ENCODE data around the gene RPP40.

Gene RPP40

GRCh38 chr6:5004373-5005037 lies 668 bp upstream of the RPP40 start:
- H3K27me3 ChIP-seq (ENCODE audit: control insufficient read depth in 1 of 2, insufficient read depth in 1 of 2, low read length in 2 of 2), result no peaks in the 10 kb centered on the region
- no peak overlapping the region for H2BK12ac ChIP-seq (ENCODE audit: low read length in 2 of 2)
- H3K9me3 ChIP-seq (ENCODE audit: control insufficient read depth, low read length), result no peaks in the 10 kb centered on the region
- no peak overlapping the region for H2BK5ac ChIP-seq (ENCODE audit: low read depth, low read length, poor library complexity, severe bottlenecking)
- peak overlapping the region; percentile 83 for H2BK120ac ChIP-seq (ENCODE audit: low read depth, low read length)
- peak overlapping the region; percentile 80 for H2BK15ac ChIP-seq (ENCODE audit: low read depth, poor library complexity, severe bottlenecking)
- H2AFZ ChIP-seq (ENCODE audit: low read depth, low read length), result peak overlapping the region; percentile 60
- peak overlapping the region; percentile 60 to 88 for H3K4ac ChIP-seq (ENCODE audit: low read depth in 1 of 2, low read length in 2 of 2)
- peaks cover 5% of the 10 kb centered on the region for H3K79me1 ChIP-seq (replicated peaks; ENCODE audit: low read length, poor library complexity, severe bottlenecking)
- H4K91ac ChIP-seq (ENCODE audit: low read length), result peak overlapping the region; percentile 82
- 62% methylated on average over 11 of the region's 12 CpGs for WGBS
- peak overlapping the region; percentile 68 to 93 for H3K4me3 ChIP-seq (ENCODE audit: insufficient read depth in 1 of 2, low read depth in 1 of 2, low read length in 2 of 2)
- H3K27ac ChIP-seq (ENCODE audit: low read length, poor library complexity, severe bottlenecking), result peak overlapping the region; percentile 87
- H3K23ac ChIP-seq (ENCODE audit: low read length in 2 of 2), result no peak overlapping the region
- DNase-seq, result no peak
- H3K14ac ChIP-seq (ENCODE audit: low read length in 2 of 2), result peak overlapping the region in 1 of 2 experiments; percentile 19
- peak overlapping the region; percentile 72 to 75 for H3K18ac ChIP-seq (ENCODE audit: low read depth in 1 of 2, low read length in 2 of 2)
- no peak overlapping the region for H2AK5ac ChIP-seq (ENCODE audit: low read length, severe bottlenecking)
- H3K9ac ChIP-seq (ENCODE audit: low read length), result peak overlapping the region; percentile 97
- peak overlapping the region; percentile 59 for H4K8ac ChIP-seq (ENCODE audit: low read length)
- peak overlapping the region; percentile 61 for H3K4me2 ChIP-seq (ENCODE audit: low read length, poor library complexity, severe bottlenecking)
- H3K36me3 ChIP-seq (ENCODE audit: control insufficient read depth in 1 of 2, insufficient read depth in 2 of 2, low read depth in 1 of 2, low read length in 2 of 2), result peaks cover 7 to 23% of the 10 kb centered on the region in 2 experiments
- H3K4me1 ChIP-seq (ENCODE audit: control insufficient read depth, insufficient read depth, low read depth, low read length), result peaks cover 2% of the 10 kb centered on the region

- Histone ChIP-seq H3K4ac (ENCODE audit: low read depth in 1 of 2, low read length in 2 of 2) (no peak overlapping the region), H3K18ac (ENCODE audit: low read depth in 1 of 2, low read length in 2 of 2) (no peak overlapping the region), H2BK15ac (ENCODE audit: low read depth, poor library complexity, severe bottlenecking) (no peak overlapping the region), H3K27me3 (ENCODE audit: control insufficient read depth in 1 of 2, insufficient read depth in 1 of 2, low read length in 2 of 2) (no peaks in the 10 kb centered on the region), H4K91ac (ENCODE audit: low read length) (no peak overlapping the region), H2BK12ac (ENCODE audit: low read length in 2 of 2) (no peak overlapping the region), H3K27ac (ENCODE audit: low read length, poor library complexity, severe bottlenecking) (no peak overlapping the region), H2BK120ac (ENCODE audit: low read depth, low read length) (no peak overlapping the region), H3K4me3 (ENCODE audit: insufficient read depth in 1 of 2, low read depth in 1 of 2, low read length in 2 of 2) (no peak overlapping the region), H2AK5ac (ENCODE audit: low read length, severe bottlenecking) (no peak overlapping the region), H3K14ac (ENCODE audit: low read length in 2 of 2) (no peak overlapping the region), H3K4me1 (ENCODE audit: control insufficient read depth, insufficient read depth, low read depth, low read length) (peaks cover 2% of the 10 kb centered on the region), H3K9me3 (ENCODE audit: control insufficient read depth, low read length) (no peaks in the 10 kb centered on the region), H3K79me1 (replicated peaks; ENCODE audit: low read length, poor library complexity, severe bottlenecking) (peaks cover 5% of the 10 kb centered on the region), H4K8ac (ENCODE audit: low read length) (no peak overlapping the region), H3K36me3 (ENCODE audit: control insufficient read depth in 1 of 2, insufficient read depth in 2 of 2, low read depth in 1 of 2, low read length in 2 of 2) (peaks cover 20 to 69% of the 10 kb centered on the region in 2 experiments), H3K4me2 (ENCODE audit: low read length, poor library complexity, severe bottlenecking) (no peak overlapping the region), H3K9ac (ENCODE audit: low read length) (no peak overlapping the region), H3K23ac (ENCODE audit: low read length in 2 of 2) (no peak overlapping the region), H2BK5ac (ENCODE audit: low read depth, low read length, poor library complexity, severe bottlenecking) (no peak overlapping the region), H2AFZ (ENCODE audit: low read depth, low read length) (no peak overlapping the region)
- no peak for DNase-seq
- WGBS, result 100% methylated on average over 1 of the region's 2 CpGs
These were observed 4.3 kb downstream of the RPP40 start for GRCh38 chr6:4999586-4999985.

- Histone ChIP-seq H3K36me3 (ENCODE audit: control insufficient read depth in 1 of 2, insufficient read depth in 2 of 2, low read depth in 1 of 2, low read length in 2 of 2) (peaks cover 21 to 83% of the 10 kb centered on the region in 2 experiments), H3K18ac (ENCODE audit: low read depth in 1 of 2, low read length in 2 of 2) (no peak overlapping the region), H2BK12ac (ENCODE audit: low read length in 2 of 2) (no peak overlapping the region), H2BK5ac (ENCODE audit: low read depth, low read length, poor library complexity, severe bottlenecking) (no peak overlapping the region), H3K14ac (ENCODE audit: low read length in 2 of 2) (no peak overlapping the region), H3K4me2 (ENCODE audit: low read length, poor library complexity, severe bottlenecking) (no peak overlapping the region), H3K27me3 (ENCODE audit: control insufficient read depth in 1 of 2, insufficient read depth in 1 of 2, low read length in 2 of 2) (no peaks in the 10 kb centered on the region), H3K4ac (ENCODE audit: low read depth in 1 of 2, low read length in 2 of 2) (no peak overlapping the region), H3K4me3 (ENCODE audit: insufficient read depth in 1 of 2, low read depth in 1 of 2, low read length in 2 of 2) (no peak overlapping the region), H2BK120ac (ENCODE audit: low read depth, low read length) (no peak overlapping the region), H2AK5ac (ENCODE audit: low read length, severe bottlenecking) (no peak overlapping the region), H3K9ac (ENCODE audit: low read length) (no peak overlapping the region), H3K27ac (ENCODE audit: low read length, poor library complexity, severe bottlenecking) (no peak overlapping the region), H2BK15ac (ENCODE audit: low read depth, poor library complexity, severe bottlenecking) (no peak overlapping the region), H3K23ac (ENCODE audit: low read length in 2 of 2) (no peak overlapping the region), H4K91ac (ENCODE audit: low read length) (no peak overlapping the region), H3K9me3 (ENCODE audit: control insufficient read depth, low read length) (no peaks in the 10 kb centered on the region), H3K79me1 (replicated peaks; ENCODE audit: low read length, poor library complexity, severe bottlenecking) (peaks cover 2% of the 10 kb centered on the region), H3K4me1 (ENCODE audit: control insufficient read depth, insufficient read depth, low read depth, low read length) (no peaks in the 10 kb centered on the region), H4K8ac (ENCODE audit: low read length) (no peak overlapping the region), H2AFZ (ENCODE audit: low read depth, low read length) (no peak overlapping the region)
- 96% methylated on average over 5 of the region's 6 CpGs for whole genome bisulfite sequencing
- no peak for DNase-seq
These were observed 6.0 kb downstream of the RPP40 start for GRCh38 chr6:4997862-4998261.

- WGBS, result 100% methylated on average over 1 of the region's 3 CpGs
- no peak overlapping the region for H3K23ac ChIP-seq (ENCODE audit: low read length in 2 of 2)
- no peaks in the 10 kb centered on the region for H3K27me3 ChIP-seq (ENCODE audit: control insufficient read depth in 1 of 2, insufficient read depth in 1 of 2, low read length in 2 of 2)
- no peak for DNase-seq
- no peak overlapping the region for H3K4me2 ChIP-seq (ENCODE audit: low read length, poor library complexity, severe bottlenecking)
- H3K79me1 ChIP-seq (replicated peaks; ENCODE audit: low read length, poor library complexity, severe bottlenecking), result no peaks in the 10 kb centered on the region
- H3K14ac ChIP-seq (ENCODE audit: low read length in 2 of 2), result no peak overlapping the region
- H2AK5ac ChIP-seq (ENCODE audit: low read length, severe bottlenecking), result no peak overlapping the region
- H3K9me3 ChIP-seq (ENCODE audit: control insufficient read depth, low read length), result peaks cover 3% of the 10 kb centered on the region
- no peak overlapping the region for H2BK12ac ChIP-seq (ENCODE audit: low read length in 2 of 2)
- H2AFZ ChIP-seq (ENCODE audit: low read depth, low read length), result no peak overlapping the region
- no peak overlapping the region for H3K4ac ChIP-seq (ENCODE audit: low read depth in 1 of 2, low read length in 2 of 2)
- H2BK5ac ChIP-seq (ENCODE audit: low read depth, low read length, poor library complexity, severe bottlenecking), result no peak overlapping the region
- peaks cover 13 to 71% of the 10 kb centered on the region in 2 experiments for H3K36me3 ChIP-seq (ENCODE audit: control insufficient read depth in 1 of 2, insufficient read depth in 2 of 2, low read depth in 1 of 2, low read length in 2 of 2)
- no peak overlapping the region for H3K27ac ChIP-seq (ENCODE audit: low read length, poor library complexity, severe bottlenecking)
- H3K18ac ChIP-seq (ENCODE audit: low read depth in 1 of 2, low read length in 2 of 2), result no peak overlapping the region
- no peak overlapping the region for H3K9ac ChIP-seq (ENCODE audit: low read length)
- no peak overlapping the region for H3K4me3 ChIP-seq (ENCODE audit: insufficient read depth in 1 of 2, low read depth in 1 of 2, low read length in 2 of 2)
- H4K91ac ChIP-seq (ENCODE audit: low read length), result no peak overlapping the region
- H2BK15ac ChIP-seq (ENCODE audit: low read depth, poor library complexity, severe bottlenecking), result no peak overlapping the region
- no peaks in the 10 kb centered on the region for H3K4me1 ChIP-seq (ENCODE audit: control insufficient read depth, insufficient read depth, low read depth, low read length)
- no peak overlapping the region for H4K8ac ChIP-seq (ENCODE audit: low read length)
- H2BK120ac ChIP-seq (ENCODE audit: low read depth, low read length), result no peak overlapping the region
These were observed 9.1 kb downstream of the RPP40 start for GRCh38 chr6:4994741-4995140.
